HG03439 (cell line): ENCODE results near the gene RTEL1.
"Not testable (repeated sequence)": the region's sequence is repeated elsewhere in the genome, so short reads cannot be mapped to it uniquely, and the experiment has no call there.

Source experiments
- ATAC-seq: cut with Tn5 transposase; IDR thresholded peaks from one replicate; pipeline ENCODE4 v1.9.1; 2021; ENCODE audit warnings: mild to moderate bottlenecking, moderate library complexity; ENCODE audit not compliant: unreplicated experiment

Gene RTEL1

DNA sequence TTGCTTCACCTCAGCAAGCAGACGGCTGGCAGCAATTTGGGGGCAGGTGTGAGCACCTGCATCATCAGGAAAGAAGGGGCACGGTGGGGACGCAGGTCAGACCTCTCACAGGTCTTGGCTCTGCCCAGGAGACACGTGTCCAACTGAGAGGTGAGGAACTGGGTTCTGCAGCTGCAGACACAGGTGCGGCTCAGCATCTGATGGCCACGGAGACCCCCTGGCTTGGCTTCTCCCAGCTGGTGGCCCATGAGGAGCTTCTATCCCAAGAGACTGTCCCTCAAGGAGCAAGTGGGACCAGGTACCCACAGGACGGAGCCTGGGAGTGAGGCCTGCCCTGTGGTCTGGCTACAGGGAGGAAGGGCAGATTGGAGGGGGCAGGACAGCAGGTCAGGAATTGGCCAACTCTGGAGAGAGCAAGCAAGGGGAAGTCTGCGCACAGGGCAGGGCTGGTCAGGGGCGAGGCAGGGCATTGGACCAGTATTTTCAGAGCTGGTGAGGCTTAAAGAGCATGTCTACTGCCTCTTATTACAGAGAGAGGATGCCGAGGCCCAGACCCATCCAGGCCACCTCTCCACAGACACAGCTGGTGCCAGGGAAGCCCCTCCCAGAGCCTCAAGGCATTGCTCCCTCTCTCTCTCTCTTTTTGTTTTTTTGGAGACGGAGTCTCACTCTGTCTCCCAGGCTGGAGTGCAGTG lies 9.1 kb upstream of the RTEL1 start:
- ATAC-seq: no peak

GRCh38 chr20:63650486-63650885 lies 7.6 kb upstream of the RTEL1 start:
- ATAC-seq: not testable (repeated sequence)

- ATAC-seq: no peak
Measured at GRCh38 chr20:63651942-63652191, 6.2 kb upstream of the RTEL1 start.

- no peak for ATAC-seq
Measured at GRCh38 chr20:63652192-63652980, 5.7 kb upstream of the RTEL1 start.

DNA sequence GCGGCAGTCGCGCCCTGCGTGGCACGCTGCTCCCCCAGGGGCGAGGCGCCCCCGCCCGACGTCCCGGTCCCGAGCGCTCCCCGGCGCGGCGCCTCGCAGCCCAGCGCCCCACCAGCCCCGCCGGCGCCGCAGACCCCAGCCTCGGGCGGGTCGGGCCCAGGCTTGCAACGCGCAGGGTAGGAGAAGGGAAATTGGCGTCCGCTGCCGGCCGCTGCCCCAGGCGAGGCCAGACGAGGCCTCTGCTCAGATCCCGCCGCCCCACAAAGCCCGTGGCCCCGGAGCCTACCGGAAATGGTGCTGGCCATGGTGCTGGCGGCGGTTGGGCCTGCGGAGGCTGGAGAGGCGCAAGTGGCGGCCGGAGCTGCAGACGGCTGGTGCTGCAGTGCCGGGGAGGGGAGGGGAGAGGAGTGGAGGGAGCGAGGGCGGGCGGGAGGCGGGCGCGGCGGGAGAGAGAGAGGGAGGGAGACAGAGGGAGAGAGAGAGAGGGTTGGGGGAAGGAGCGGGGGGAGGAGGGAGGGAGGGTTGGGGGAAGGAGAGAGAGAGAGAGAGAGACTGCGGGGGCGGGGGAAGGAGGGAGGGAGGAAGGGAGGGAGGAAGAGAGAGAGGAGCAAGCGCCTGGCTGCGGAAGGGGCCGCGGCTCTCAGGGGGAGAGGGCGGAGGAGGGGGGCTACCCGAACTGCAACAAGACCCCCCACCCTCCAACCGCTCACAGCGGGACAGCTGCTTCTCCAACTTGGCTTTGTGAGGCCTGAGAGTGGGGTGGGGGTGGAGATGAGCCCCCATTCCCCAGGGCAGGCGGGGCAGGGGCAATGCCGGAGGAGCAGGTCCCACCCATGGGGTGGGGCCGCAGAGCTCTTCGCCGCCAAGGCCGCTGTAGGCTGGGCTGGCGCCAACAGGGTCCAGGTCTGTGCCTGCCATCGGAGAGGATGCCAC lies 4.8 kb upstream of the RTEL1 start, which contains the start of gene STMN3:
Gene STMN3, minus strand, starts transcription at position 384 of the 933 bp plus-strand sequence. Its CDS starts 79 bp downstream, at position 305.
- ATAC-seq: no peak

- ATAC-seq: no peak
Measured at GRCh38 chr20:63653974-63654668, 4.0 kb upstream of the RTEL1 start.

DNA sequence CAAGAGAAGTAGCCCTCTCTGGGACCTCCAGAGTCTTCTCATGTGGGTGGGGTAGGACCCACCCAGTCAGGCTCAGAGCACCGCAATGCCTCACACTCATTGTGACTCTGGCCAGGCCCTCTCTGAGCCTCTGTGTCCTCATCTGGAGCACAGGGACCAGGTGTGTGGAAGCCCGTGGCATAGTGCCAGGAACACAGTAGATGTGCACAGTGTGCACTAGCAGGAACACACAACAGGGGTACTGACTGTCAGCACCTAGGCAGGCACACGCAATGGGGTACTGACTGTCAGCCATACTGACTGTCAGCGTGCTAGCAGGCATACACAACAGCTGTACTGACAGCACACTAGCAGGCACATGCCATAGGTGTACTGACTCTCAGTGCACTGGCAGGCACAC lies 2.9 kb upstream of the RTEL1 start:
- no peak for ATAC-seq

- ATAC-seq: no peak
Measured at GRCh38 chr20:63656451-63656850, 1.7 kb upstream of the RTEL1 start.

- ATAC-seq: no peak
Measured at GRCh38 chr20:63657260-63657936, 714 bp upstream of the RTEL1 start.

- no peak for ATAC-seq
Measured at GRCh38 chr20:63658749-63659187, 656 bp downstream of the RTEL1 start.

DNA sequence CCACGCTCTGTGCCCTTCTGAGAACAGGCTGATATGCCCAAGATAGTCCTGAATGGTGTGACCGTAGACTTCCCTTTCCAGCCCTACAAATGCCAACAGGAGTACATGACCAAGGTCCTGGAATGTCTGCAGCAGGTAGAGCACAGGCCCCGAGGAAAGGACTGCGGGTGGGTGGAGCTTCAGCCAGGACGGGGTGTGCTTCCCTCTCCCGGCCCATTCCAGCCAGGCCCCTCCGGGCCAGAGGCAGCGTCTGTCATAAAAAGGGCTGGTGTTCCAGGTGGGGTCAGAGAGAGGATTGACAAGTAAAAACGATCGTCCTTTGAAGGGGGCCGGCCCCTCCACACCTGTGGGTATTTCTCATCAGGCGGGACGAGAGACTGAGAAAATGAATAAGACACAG lies 1.3 kb downstream of the RTEL1 start:
- no peak for ATAC-seq

DNA sequence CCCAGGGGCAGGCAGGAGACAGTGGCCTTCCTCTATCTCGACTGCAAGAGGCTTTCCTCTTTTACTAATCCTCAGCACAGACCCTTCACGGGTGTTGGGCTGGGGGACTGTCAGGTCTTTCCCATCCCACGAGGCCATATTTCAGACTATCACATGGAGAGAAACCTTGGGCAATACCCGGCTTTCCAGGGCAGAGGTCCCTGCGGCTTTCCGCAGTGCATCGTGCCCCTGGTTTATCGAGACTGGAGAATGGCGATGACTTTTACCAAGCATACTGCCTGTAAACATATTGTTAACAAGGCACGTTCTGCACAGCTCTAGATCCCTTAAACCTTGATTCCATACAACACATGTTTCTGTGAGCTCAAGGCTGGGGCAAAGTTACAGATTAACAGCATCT lies 2.1 kb downstream of the RTEL1 start:
- ATAC-seq: not testable (repeated sequence)

GRCh38 chr20:63660622-63661021 lies 2.5 kb downstream of the RTEL1 start:
- ATAC-seq: no peak

GRCh38 chr20:63661108-63661507 lies 3.0 kb downstream of the RTEL1 start:
- ATAC-seq: no peak

DNA sequence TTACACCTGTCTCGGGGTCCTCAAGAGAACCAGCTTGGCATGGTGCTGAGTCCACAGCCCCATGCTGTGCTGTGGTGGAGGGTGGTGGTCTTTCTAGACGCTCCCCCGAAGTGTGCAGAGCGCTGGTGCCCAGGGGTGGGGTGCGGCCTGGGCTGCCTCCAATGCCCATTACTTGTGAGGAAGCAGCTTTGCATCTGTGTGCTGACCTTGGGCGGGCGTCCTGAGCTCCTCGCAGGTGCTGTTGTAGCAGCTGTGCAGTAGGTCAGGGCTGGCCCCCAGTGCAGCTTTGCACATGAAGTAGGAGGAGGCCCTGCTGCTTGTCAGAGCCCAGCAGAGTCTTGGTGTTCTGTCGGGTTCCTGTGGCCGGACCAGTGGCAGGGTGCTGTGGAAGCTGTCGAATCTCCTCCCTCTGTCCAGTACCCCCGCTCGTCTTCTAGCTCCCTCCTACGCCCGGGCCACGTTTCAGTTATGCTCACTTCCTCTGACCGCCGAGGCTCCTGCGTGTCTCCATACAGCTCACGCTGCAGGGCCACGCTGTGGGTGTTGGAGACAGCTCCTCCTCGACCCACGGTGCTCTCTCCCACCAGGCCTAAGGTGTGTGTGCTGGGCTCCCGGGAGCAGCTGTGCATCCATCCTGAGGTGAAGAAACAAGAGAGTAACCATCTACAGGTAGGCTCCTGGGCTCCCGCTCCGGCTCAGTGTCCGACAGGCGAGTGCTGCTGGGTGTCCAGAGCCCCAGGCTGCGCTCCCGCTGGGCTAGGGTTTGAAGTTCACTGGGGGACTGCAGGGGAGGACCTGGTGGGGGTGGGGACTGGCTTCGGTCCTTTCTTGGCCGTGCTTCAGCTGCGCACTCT lies 4.1 kb downstream of the RTEL1 start:
- no peak for ATAC-seq

GRCh38 chr20:63662813-63663189 lies 4.7 kb downstream of the RTEL1 start:
- no peak for ATAC-seq

DNA sequence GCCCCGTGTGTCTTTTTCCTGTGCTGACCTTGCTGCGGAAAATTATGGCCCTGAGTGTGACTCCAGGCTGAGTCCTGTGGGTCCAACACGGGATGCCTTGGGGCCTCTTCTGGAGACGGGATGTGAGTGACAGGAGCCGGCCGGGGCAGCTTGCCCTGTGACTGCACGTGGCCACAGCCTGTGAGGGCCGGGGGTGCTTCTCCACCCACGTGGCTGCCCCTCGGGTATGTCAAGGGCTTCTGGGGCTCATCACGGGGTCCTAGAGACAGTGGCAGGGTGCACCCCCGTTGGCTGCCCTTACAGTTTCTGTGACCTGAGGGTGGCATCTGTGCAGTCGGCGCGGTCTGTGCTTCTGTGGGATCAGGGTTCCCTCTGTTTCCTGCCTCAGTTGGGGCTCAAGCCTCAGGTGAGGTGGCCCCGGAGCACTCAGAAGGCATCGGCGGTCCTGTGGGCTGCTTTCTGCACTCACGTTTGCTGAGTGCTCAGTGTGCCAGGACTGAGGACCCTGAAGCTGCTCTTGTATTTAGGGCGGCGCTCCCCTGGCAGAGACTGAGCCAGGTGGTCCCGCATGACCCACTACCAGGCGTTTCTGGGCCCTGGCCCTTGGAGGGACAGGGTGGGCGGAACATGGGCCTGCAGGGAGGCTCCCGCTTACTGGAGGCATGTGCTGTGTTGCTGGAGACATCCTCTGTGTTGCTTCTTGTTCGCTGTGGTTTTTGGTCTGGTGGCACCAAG lies 5.4 kb downstream of the RTEL1 start:
- ATAC-seq: no peak

GRCh38 chr20:63664143-63664851 lies 6.2 kb downstream of the RTEL1 start:
- no peak for ATAC-seq
